ENCODE measurements around the gene PTPN14.
A peak's percentile ranks its signal among the peaks of the same experiment; 100 is the strongest.
"Not testable (repeated sequence)": the region's sequence is repeated elsewhere in the genome, so short reads cannot be mapped to it uniquely, and the experiment has no call there.

The PTPN14 gene

GRCh38 chr1:214540324-214540723, 11.1 kb downstream of the PTPN14 start:
- DNase-seq: no peak

DNA sequence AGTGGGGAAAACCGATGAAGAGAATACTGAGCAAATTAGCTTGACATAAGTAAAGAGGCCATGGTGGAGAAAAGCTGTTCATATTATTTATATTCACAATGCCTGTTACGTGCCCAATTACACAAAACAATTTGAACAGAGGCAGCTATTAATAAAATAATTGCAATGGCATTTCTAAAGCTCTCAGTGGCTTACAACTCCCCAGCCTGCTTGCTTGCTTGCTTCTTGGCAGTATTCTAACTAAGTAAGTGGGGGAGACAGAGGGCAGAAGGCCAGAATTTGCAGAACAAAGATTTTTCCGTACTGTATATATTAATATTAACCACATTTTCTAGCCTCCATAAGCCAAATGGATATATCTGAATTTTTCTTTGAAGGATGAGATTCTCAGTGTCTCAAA, 12.9 kb downstream of the PTPN14 start:
- DNase-seq: no peak

DNA sequence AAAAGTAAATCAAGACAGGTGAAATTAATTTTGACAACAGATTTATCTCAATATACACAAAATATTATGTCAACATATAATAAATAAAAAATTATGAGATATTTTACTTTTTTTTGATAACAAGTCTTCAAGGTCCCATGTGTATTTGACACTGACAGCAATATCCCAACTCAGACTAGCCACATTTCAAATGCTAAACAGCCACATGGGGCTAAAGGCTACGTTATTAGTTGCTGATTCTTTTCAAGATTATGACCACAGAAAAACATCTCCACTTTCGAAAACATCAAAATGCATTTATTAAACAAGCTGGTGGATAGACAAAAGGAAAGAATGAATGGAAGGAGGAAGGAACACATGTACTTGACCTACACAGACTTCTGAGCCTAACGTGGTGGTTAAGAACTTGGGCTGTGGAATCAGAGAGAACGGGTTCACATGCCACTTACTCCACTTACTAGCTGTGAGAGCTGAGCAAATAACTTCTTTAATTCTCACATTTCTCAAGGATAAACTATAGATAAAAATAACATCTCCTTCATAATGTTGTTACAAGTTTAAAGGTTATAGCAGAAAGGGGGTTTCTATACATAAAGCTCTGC, 13.4 kb downstream of the PTPN14 start:
- no peak for DNase-seq

DNA sequence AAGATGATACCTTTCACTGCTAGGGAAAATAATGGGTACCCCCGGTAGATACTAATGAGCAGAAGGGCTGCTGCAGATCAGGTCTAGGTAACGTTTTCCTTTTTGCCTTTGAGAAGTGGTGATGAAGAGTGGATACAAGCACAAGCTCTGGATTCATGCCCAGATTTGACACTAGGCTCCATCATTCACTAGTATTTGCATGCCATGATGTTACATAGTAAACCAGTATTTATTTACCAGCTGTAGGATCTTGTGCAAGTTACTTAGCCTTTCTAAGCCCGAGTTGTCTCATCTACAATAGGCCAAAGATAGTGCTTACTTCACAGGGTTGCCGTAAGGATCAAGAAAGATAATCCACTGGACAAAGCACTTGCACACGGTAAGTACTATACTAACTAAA, 14.2 kb downstream of the PTPN14 start:
- peak; percentile 10 for DNase-seq

- no peak for DNase-seq
These were observed 19.3 kb downstream of the PTPN14 start for GRCh38 chr1:214532070-214532469.

- DNase-seq: no peak
These were observed 25.8 kb downstream of the PTPN14 start for GRCh38 chr1:214525535-214526019.

GRCh38 chr1:214524824-214525223, 26.6 kb downstream of the PTPN14 start:
- DNase-seq: no peak

DNA sequence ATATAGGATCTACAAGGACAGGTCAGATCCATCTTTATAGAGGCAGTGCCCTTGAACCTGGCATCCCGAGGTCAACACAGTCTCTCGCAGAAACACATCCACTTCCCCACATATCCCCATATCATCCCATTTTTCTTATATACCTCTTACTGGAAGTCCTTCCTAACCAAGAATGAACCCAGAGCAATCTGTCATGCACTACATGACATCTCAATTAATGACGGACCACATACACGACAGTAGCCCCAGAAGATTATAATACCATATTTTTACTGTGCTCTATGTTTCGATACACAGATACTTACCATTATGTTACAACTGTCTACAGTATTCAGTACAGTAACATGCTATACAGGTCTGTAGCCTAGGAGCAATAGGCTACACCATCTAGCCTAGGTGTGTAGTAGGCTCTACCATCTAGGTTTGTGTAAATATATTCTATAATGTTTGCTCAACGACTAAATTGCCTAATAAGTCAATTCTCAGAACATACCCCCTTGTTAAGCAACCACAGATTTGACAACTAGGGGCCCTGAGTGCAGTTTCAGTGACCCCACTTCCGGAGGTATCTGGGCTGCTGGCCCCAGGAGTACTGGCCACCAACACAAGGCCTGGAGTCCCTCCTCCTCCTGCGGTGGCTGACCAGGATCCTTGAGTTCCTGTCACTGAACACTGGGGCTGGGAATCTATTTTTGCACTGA, 28.1 kb downstream of the PTPN14 start:
- DNase-seq: no peak

- not testable (repeated sequence) for DNase-seq
These were observed 29.9 kb downstream of the PTPN14 start for GRCh38 chr1:214521458-214521857.

GRCh38 chr1:214520544-214521165, 30.7 kb downstream of the PTPN14 start:
- DNase-seq: no peak

- no peak for DNase-seq
These were observed 33.0 kb downstream of the PTPN14 start for GRCh38 chr1:214518361-214518760.

- DNase-seq: no peak
These were observed 34.7 kb downstream of the PTPN14 start for GRCh38 chr1:214516434-214517326.

- DNase-seq: no peak
These were observed 35.6 kb downstream of the PTPN14 start for GRCh38 chr1:214515544-214516433.

DNA sequence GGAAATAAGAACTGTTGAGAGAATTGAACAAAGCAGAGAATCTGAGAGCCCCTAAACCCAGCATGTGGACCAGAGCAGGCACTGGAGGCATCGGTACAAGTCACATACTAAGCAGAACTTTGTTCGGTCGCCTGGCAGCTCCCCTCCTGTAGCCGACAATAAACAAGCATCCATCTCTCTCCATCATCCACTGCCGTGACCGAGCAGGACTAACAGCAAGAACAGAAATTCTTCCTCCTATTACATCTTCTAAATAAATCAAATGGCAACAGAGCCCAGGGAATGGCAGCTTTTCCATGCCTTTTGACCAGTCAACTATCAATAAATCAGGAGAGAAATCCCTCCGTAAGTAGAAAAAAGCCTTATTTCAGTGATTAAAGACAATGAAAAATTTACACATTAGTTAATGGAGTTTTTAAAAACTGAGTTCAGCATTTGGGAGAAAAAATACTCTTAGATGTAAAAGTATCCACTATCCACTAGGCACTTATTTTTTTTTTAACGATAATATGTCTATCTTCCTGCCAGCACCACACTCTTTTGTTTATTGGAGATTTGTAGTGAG, 36.5 kb downstream of the PTPN14 start:
- DNase-seq: no peak

DNA sequence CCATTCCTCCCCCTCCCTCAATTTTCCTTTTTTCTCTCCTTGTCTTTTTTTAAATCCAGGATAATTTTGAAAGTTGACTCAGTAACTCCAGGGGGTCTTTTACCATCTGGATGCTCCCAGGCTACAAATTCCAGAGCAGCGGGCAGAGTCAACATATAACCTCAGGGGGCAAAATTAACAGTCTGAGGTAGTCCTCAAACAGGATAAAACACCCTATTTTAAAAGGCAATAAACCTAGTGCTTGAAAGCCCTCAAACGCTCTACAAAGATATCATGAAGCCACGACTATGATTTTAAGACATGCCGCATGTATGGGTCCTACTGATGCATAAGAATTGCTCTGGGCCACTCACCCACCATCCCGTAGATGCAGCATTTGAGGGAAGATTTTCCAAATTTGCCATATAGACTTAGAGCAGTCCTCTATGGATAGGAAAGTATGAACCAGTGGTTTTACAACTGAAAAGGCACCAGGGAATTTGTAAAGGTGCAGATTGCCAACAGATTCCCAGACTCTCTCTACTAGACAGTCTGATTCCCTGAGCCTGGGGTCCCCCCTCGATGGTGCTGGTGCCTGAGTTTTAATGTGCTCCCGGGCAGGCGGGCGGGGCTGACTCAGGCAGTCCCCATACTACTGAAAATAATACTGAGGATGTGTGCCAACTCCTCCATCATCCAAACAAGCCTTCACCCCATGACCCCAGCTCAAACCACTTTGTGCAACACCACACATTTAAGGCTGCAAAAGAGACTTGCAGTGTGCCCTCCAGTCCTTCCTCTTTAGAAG, 37.2 kb downstream of the PTPN14 start:
- no peak for DNase-seq

DNA sequence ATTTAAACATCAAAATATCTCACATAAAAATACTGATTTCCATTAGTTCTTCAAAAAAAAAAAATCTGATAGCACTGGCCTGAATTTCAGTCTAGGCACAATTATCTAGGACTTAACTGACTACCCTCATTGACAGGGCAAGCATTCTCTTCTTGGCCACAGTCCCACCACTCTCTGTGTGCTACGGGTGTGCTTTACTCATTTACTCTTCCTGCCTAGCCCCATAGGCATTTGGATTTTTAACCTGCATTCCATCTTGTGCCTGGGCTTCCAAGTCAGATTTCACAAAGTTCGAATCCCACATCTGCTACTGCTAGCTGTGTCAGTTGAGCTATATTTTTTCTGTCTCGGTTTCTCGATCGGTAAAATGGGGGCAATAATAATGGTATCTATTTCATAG, 38.0 kb downstream of the PTPN14 start:
- DNase-seq: no peak

GRCh38 chr1:214511639-214511998, 39.8 kb downstream of the PTPN14 start:
- no peak for DNase-seq

- DNase-seq: no peak
These were observed 40.3 kb downstream of the PTPN14 start for GRCh38 chr1:214510914-214511638.

DNA sequence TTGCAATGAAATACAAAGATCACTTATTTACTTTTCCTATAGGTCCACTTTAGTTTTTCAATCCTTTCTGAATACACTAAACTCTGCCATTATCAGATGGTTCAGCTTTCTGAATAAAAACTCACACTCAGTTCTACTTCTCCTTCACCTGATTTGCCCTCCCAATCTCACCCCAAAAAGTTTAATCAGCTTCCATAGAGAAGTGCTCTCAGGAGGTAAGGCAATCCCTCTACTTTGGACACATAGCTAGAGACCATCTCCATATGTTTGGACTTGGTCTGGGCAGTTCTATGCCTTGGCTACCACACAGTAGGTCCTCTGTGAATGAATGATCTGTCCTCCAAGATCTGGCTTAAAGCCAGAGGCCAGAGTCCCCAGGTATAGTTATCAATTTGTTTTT, 40.9 kb downstream of the PTPN14 start:
- DNase-seq: no peak

- not testable (repeated sequence) for DNase-seq
These were observed 41.8 kb downstream of the PTPN14 start for GRCh38 chr1:214509622-214510021.
